GM19238 (cell line): Measurements from ENCODE around the gene RASEF.
"Not testable (repeated sequence)": the region's sequence is repeated elsewhere in the genome, so short reads cannot be mapped to it uniquely, and the experiment has no call there.

ENCODE experiments used
- DNase-seq: peaks from one replicate; pipeline ENCODE4 v3.0.0; 2011; ENCODE audit warnings: low spot score; ENCODE audit not compliant: insufficient read length

Gene RASEF

DNA sequence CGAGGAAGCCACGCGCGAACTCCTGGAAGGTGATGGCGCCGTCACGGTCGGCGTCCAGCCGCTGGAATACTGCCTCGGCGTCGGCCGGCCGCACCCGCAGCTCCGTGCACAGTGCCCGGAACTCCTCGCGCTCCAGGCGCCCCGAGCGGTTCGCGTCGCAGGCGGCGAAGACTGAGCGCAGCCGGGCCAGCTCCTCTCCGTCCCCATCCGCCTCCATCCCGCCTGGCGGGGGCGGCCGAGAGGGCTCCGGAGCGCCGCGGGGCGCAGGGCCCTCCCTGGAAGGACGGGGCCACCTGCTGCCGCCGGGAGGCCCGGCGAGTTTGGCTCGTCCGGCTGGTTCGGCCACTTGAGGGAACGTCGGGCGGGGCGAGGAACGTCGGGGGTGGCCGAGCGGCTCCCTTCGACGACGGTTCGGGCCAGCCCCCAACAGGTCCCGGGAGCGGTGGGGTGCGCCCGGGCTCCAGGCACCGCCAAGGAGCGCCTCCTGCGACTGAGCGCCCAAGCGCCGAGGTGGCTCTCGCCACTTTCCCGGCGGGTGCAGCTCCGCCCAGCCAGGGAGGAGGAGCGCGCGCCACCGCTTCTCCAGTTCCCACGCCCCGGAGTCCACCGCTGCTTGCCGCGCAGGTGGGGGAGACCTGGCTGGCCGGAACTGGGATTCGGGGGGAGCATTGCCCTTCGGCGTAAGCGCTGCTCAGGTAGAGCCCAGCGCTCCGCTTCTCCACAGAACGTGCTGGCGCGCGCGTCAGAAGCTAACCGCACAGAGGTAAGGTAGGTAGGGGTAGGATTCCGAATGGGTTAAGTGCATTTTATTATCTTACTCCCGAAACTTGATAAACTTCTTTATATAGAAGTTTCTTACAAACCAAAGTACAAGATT lies at the start of gene RASEF:
TSS of gene RASEF (minus strand) at position 492 of the 877 bp plus-strand sequence. CDS start at position 217, 275 bp downstream.
- DNase-seq, result no peak

DNA sequence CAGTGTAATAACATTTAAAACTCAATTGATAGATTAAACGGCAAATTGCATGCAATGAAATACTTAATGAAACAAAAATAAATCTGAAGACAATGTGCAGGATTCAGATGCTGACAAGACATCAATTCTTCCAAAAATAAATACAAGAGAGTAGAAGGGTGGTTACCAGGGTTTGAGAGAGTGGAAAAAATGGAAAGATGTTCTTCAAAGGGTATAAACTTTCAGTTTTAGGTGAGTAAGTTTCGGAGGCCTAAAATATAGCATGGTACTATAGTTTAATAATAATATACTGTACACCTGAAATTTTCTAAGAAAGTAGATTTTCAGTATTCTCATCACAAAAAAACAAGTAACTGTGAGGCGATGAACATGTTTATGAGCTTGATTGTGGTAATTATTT lies 48.2 kb upstream of the RASEF start:
- no peak for DNase-seq

DNA sequence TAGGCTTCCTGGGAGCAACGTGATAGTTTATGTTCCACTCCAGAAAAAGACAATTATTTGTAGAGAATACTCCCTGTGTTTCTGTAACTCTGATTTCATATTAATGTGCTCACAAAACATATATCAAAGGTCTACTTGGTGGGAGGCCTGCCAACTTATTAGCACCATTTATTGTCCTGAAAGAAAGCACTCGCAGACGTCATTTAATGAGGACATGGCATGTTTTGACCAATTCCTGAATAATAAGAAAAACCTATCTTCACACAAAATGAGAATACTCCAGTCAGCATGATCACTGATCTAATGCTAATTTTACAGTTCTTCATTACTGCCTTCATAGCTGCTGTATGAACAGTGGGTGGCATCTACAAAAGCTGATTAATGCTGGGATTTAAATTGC lies 46.4 kb upstream of the RASEF start:
- DNase-seq, result no peak

DNA sequence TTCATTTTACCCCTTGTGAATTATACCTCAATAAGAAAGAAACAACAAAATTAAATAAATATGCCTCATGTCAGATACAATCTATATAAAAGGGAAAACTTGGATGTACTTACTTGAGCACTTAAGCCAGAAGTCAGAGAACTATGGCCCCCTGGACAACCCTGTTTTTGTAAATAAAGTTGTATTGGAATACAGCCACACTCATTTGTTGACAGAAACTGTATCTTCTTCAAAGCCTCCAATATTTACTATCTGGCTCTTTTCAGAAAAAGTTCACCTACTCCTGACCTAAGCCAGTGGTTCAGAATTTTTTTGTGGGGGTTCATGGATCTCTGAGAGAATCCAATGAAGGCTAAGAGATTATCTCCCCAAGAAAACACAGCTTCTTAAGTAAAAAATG lies 45.3 kb upstream of the RASEF start:
- DNase-seq, result no peak

DNA sequence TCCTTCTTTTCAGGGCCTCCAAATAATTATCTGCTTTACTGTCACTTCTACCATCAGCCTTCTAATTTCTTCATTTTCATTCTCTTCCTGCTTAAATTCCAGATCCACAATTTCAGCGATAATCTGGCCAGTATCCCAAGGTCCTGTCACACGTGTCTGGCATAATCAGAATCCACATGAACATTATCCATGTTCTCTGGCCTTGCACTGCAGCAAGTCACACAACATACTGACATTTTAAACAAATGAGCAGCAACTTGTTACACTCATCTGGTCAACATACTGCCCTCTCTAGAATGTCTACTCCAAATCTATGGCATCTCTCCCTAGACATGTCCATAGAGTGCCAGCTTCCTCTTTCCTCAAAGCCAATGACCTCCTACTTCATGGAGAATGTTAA lies 43.8 kb upstream of the RASEF start:
- DNase-seq, result no peak

DNA sequence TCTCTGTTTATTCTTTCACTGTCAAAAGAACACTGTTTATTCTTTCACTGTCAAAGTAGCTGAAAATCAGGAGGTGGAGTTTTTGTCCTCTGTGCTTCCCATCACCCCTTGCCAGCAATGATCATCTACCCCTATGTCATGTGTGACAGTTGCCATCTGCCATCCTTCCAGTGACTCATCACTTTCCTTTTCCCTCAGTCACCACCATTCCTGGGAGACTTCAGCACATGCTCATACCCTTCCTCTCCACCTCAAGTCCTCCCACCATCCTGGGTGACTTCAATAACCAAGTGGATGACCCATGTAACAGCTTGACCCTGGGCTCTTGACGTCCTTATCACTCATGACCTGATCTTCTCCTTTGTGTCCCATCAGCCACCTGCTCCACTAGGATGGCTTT lies 43.3 kb upstream of the RASEF start:
- no peak for DNase-seq

DNA sequence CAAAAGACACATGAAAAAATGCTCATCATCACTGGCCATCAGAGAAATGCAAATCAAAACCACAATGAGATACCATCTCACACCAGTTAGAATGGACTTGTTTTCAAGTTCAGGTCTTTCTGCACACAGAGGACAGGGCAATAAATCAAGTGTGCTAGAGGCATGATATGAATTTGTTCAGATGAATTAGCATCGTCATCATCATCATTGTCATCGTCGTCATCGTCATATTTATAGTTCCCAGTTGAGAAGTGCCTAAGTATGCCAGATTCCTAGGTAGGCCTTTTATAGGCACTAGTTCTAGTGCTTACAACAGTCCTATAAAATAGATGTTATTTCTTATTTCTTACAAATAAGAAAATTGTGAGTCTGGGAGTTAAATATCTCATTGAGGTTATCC lies 34.7 kb upstream of the RASEF start:
- DNase-seq, result no peak

DNA sequence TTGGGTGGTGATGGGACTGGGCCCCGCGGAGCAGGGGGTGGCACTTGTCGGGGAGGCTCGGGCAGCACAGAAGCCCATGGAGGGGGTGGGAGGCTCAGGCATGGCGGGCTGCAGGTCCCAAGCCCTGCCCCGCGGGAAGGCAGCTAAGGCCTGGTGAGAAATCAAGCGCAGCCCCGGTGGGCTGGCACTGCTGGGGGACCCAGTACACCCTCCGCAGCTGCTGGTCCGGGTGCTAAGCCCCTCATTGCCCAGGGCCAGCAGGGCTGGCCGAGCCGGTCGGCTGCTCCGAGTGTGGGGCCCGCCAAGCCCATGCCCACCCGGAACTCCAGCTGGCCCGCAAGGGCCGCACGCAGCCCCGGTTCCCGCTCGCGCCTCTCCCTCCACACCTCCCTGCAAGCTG lies 30.4 kb upstream of the RASEF start:
- not testable (repeated sequence) for DNase-seq

DNA sequence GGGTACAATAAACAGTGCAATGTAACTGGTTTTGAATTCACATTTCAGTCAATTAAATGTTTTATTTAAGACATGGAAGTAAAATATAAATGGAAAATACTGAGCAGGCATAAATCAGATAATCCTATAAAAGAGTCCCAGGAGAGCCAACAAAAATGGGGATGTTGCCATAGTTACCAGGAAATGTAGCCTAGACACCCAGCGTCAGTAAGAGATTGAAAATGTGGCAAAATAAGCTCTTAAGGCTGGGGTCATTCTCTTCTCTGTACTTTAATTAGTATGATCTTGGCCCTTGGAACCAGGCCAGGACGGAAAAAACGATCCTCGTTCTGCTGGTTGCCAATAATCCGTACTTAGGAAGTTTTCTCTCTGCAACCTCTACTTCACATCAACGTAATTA lies 18.9 kb upstream of the RASEF start:
- no peak for DNase-seq

DNA sequence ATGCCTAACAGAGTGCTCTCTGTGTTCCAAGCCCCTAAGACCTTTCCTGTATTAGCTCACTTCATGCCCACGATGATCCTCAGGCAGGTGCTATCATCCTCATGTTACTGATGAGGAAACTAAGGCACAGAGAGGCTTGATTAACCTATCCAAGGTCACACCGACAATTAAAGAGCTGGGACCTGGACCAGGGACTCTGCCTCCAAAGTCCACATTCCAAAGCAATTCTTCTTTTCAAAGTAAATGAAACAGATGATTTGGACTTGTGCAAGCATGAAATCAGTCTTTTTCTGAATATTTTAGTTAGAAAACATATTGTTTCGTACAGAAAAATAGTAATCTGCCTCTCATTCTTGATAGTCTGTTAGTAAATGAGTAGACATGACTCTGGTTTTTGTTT lies 18.1 kb upstream of the RASEF start:
- DNase-seq, result no peak

DNA sequence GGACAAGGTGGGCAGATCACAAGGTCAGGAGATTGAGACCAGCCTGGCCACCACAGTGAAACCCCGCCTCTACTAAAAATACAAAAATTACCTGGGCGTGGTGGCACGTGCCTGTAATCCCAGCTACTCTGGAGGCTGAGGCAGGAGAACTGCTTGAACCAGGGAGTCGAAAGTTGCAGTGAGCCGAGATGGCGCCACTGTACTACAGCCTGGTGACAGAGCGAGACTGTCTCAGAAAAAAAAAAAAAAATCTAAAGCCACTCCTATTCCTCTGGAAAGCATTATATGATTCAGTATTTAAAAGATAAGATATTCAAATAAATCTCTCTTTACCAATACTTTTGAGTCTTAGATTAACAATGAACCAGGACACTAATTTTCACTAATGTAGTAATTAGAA lies 13.0 kb upstream of the RASEF start:
- not testable (repeated sequence) for DNase-seq

DNA sequence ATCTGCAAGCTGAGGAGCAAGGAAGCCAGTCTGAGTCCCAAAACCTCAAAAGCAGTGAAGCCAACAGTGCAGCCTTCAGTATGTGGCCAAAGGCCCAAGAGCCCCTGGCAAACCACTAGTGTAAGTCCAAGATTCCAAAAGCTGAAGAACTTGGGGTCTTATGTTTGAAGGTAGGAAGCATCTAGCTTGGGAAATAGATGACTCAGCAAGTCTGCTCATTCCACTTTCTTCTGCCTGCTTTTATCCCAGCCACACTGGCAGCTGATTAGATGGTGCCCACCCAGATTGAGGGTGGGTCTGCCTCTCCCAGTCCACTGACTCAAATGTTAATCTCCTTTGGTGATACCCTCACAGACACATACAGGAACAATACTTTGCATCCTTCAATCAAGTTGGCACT lies 9.6 kb upstream of the RASEF start:
- DNase-seq, result not testable (repeated sequence)

DNA sequence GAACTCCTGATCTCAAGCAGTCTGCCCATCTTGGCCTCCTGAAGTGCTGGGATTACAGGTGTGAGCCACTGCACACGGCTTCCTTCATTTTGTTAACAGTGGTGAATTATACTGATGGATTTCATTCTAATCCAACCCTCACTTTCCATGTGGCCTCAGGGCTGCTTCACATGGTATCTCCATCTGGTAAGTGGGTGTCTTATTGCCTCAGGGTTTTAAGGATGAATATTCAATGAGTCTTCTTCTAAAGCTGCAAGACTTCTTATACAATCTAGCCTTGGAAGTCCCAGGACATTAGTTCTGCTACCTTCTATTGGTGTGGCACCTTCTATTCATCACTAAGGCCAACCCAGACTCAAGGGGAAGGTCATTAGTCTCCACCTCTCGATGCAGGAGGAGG lies 8.7 kb upstream of the RASEF start:
- no peak for DNase-seq

DNA sequence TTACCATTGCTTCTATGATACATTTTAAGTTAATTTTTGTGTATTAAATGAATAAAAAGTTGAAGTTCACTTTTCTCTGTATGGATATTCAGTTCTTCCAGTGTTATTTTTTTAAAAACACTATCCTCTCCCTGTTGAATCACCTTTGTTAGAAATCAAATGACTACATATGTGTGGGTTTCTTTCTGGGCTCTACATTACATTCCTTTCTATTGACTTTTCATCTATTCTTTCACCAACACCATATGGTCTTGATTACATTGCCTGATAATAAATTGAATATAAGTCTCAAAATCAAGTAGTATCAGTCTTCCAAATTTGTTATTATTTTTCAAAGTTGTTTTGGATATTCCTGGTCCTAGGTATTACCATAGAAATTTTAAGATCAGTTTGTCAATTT lies 7.3 kb upstream of the RASEF start:
- DNase-seq, result no peak

DNA sequence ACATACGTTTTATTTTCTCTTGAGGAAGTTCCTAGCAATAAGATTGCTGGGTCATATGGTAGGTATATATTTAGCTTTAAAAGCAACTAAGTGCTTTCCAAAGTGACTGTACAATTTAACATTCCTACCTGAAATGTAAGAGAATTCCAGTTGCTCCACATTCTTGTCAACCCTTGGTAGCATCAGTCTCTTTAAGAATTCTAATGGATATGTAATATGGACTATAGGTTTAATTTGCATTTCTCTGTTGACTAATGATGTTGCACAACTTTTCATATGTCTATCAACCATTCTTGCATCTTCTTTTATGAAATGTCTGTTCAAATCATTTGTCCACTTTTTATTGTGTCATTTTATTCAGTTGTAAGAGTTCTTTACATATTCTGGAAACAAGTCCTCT lies 6.7 kb upstream of the RASEF start:
- no peak for DNase-seq

DNA sequence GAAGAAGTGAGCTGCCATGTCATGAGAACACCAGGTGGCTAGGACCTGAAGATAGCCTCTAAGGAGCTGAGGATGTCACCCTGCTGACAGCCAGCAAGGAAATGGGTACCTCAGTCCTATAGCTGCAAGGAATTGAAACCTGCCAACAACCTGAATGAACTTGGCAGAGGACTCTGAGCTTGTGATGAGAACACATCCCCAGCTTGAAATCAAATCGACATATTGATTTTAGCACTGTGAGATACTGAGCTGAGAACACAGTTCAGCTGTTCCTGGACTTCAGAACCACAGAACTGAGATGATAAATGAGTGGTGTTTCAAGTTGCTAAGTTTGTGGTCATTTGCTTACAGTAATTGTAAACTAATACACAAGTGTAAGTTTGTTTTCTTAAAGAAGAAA lies 5.5 kb upstream of the RASEF start:
- no peak for DNase-seq

DNA sequence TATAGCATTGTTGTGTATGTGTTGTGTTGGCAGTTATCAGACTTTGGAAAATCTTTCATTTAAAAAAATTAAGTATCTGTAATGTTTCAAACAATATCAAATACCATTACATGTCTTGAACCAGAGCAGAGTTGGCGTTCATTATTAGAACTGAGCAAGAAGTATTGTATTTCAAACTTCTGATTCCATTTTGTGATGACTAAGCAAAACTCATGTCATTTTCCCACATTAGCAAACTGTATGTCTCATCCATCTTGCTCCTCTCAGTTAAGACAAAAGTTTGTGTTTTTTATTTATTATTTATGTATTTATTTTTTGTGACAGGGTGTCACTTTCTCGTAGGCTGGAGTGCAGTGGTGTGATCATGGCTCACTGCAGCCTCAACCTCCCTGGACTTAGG lies 4.6 kb upstream of the RASEF start:
- no peak for DNase-seq

DNA sequence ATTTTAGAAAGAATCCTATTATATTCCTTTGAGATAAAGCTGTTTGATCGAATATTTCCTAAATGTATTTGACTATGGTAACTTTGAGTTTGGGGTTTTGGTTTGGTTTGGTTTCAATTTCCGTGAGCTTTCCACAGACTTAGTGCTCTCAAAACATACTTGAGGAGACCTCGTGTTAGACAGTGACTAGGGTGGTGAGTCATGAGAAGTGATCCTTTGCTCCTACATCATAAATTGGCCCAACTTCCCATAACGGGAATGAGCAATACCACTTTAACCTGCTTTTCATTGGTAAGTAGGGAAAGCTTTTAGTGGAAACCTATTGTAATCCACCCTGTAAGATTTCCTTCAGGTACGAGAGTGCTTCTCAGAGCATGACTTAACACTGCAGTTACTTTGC lies 3.8 kb upstream of the RASEF start:
- no peak for DNase-seq

DNA sequence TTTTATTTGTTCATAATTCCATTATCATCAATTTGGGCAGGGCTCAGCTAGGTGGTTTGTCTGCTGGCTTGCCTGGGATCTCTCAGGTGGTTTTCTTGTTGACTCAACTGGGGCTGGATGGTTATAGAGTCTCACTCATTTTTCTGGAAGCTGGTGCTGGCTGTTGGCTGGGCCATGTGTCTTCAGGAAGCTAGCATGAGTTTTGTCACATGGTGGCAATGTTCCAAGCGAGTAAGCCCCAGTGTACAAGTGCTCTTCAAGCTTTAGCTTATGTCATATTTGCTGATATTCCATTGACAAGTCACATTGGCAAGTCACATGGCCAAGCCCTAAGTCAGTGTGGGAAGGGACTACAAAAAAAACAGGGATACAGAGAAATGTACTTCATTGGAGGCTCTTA lies 2.3 kb upstream of the RASEF start:
- DNase-seq, result no peak

DNA sequence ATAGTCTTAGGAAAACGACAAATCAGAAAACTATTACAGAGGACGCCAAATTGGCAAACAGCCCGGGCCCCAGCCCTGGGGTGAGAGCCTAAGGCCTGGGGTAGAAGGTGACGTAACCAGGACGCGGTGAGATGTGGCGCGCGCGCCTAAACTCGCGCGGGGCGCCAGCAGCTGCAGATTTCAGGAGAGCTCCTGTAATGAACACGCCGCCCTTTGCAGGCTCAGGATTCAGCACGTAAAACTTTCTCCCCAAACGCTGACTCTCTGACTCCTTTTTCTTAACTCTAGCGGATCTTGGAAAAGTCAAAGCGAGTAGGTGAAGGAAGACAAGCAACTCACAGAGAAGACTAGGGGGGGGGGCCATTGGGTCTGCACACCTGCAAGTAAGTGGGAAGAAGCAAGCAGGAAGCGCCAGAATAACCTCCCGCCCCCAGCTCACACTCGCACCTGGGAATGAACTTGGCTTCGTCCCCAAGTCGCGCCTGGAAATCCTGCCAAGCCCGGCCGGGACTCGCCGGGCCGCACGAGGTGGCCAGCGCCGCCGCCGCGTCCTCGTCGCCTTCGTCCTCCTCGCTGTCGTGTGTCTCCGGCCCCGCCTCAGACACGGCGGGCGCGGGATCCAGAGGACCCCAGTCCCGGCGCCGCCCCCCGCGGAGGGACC lies 822 bp downstream of the RASEF start:
- DNase-seq, result no peak

DNA sequence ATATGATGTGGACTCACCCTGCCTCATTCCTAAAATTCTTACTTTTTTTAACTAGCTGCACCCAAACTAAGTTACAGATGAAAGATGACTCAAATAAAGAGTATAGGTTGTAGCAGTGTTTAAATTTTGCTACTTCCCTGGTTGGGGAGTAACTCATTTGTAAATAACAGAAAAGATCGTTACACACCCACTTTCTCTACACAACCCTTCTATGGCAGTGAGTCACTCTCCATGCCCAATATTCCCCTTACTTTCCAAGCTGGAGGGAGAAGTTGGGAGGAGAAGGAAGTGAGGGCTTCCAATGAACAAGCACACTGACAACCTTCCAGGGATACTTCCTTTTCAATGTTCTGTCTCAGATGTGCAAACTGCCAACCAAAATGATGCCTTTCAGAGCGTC lies 1.9 kb downstream of the RASEF start:
- no peak for DNase-seq

DNA sequence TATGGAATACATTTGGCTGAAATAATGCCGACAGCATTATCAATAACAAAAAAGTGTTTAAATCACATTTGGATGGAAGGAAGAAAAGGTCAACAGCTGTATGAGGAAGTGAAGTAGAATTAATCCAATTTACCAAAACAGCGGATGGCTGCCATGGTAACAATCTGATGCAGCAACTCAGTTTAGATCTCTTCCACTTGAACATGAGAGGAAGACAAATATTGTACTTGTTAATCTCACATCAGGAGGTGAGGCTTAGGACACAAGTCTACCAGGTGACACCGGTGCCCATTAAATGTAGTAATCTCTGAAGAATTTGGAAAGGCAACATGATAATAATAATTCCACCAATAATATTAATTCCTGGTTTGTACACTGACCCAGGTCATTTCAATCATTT lies 2.4 kb downstream of the RASEF start:
- no peak for DNase-seq

DNA sequence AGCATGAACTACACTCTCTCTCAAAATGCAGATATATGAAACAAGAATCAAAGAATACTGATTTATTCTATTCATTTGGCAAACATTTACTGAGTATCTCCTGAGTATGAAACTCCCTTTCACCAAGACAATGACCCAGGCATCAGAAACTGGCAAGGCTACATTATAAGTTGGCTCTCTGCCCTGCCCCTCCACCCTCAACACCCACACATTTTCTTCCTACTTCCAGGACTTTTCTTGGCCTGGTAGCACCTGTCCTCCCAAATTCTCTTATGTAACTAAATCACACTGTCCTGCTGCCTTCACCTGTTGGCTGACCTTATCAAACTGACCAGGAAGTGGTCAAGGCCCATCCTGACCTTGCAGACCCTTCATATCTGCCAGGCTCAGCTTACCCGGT lies 3.5 kb downstream of the RASEF start:
- no peak for DNase-seq
